Adrenal gland (tissue), 12 donors: Measurements from ENCODE around the gene CAPN13. TPM values are rescaled to one million over a fixed set of nuclear protein-coding genes. Genes with fewer than 3 reads are reported as not detected.

ENCODE experiments used
- DNase-seq, 7 donors: peaks; one replicate each; pipeline ENCODE4 v3.0.0-alpha.2; 2019 to 2020
- H3K27ac ChIP-seq, 5 donors: fragments of 200-600 bp; sonication (generic) in 4 of 5; 1 replicate in 3 of 5; 2 replicates in 2 of 5; pipeline versions ENCODE4 v1.5.1 to v1.8.0; 2016 to 2020; ENCODE audit warnings: mild to moderate bottlenecking in 1 of 5
- H3K27me3 ChIP-seq: fragments of 200-600 bp; 2 replicates; pipeline ENCODE4 v1.8.0; 2021
- H3K36me3 ChIP-seq, 2 donors: fragments of 200-600 bp; replicated peaks in 1 of 2; 1 replicate in 1 of 2; 2 replicates in 1 of 2; pipeline versions ENCODE4 v1.5.1 to v1.8.0; 2018 to 2022
- H3K4me1 ChIP-seq, 2 donors: fragments of 200-600 bp; replicated peaks in 1 of 2; 1 replicate in 1 of 2; 2 replicates in 1 of 2; pipeline versions ENCODE4 v1.5.1 to v1.8.0; 2018 to 2021
- H3K4me3 ChIP-seq, 4 donors: fragments of 200-600 bp; sonication (generic) in 3 of 4; one replicate each; pipeline ENCODE4 v1.5.1; 2016 to 2018
- H3K9me3 ChIP-seq, 3 donors: fragments of 200-600 bp; sonication (generic) in 1 of 3; replicated peaks in 1 of 3; 1 replicate in 2 of 3; 2 replicates in 1 of 3; pipeline versions ENCODE4 v1.5.1 to v1.8.0; 2016 to 2021
- POLR2A ChIP-seq, 2 donors: fragments of 450-650 bp; IDR thresholded peaks; one replicate each; pipeline ENCODE4 v1.6.1; 2017; ENCODE audit warnings: antibody characterized with exemption in 2 of 2, mild to moderate bottlenecking in 2 of 2, moderate library complexity in 1 of 2
- WGBS, 4 donors: extraction: QIAGEN DNeasy Blood & Tissue Kit in 2 of 4; methylation state at CpG; one replicate each; pipeline versions ENCODE4 v1.1.5 to v1.1.7; 2013 to 2017; 5-methylcytosine and 5-hydroxymethylcytosine counted together
- intact Hi-C, 2 donors: fragments of 100-400 bp; cut with DNase I; formaldehyde crosslinking; loops; one replicate each; pipeline versions ENCODE4 v1.14.1 to v1.15.0; 2022 to 2023
- polyA plus RNA-seq, 3 donors: library from polyadenylated mRNA; stranded (reverse); fragments of 200-250 nt in 2 of 3; fragments of 350-450 nt in 1 of 3; fragmentation: Illumina TruSeq in 1 of 3; extraction: RNeasy Lipid Tissue Mini Kit (QIAGEN cat#74804) in 1 of 3; gene quantifications; one replicate each; pipeline ENCODE4 v1.2.3, GENCODE V29; 2013 to 2014
- small RNA-seq, 2 donors: library from RNA; depleted of rRNA; stranded (forward); fragments of <200 nt; gene quantifications; one replicate each; pipeline ENCODE3, GENCODE V24; 2016
- total RNA-seq, 9 donors: library from RNA; depleted of rRNA in 4 of 9; stranded (reverse); fragments of >200 nt in 4 of 9; fragments of 120-200 nt in 1 of 9; fragmentation: NEBNext Ultra II Directional in 1 of 9; extraction: Animal tissue kit (Norgen Biotek cat#: 25700) in 1 of 9; gene quantifications; one replicate each; pipeline versions ENCODE4 v1.1.0 to v1.2.4, GENCODE V29; 2013 to 2023
- TF ChIP-seq, protein P1 (sequence below), 6 experiments: fragments of 450-650 bp in 4 of 6; fragments of 200-600 bp in 2 of 6; sonication (generic) in 1 of 6; IDR thresholded peaks; 1 replicate in 5 of 6; 2 replicates in 1 of 6; pipeline versions ENCODE4 v1.5.1 to v1.8.0; 2016 to 2021; ENCODE audit warnings: antibody characterized with exemption in 6 of 6, mild to moderate bottlenecking in 2 of 6, moderate library complexity in 1 of 6
- donor health status: healthy with polysubstance abuse.
- donor health status: Bipolar disorder and iron deficiency.
- donor health status: DM: yes; HTN: yes; CAD: no.
- donor health status: DM: no; HTN: no; CAD: no.
- donor health status: DM: no; HTN: no; CAD: no.
- donor health status: DM: yes; HTN: yes; CAD: no.

Gene CAPN13
- total and polyA plus RNA-seq, 12 donors = 0.10 to 0.37 (median 0.23) TPM; not detected in 8

DNA sequence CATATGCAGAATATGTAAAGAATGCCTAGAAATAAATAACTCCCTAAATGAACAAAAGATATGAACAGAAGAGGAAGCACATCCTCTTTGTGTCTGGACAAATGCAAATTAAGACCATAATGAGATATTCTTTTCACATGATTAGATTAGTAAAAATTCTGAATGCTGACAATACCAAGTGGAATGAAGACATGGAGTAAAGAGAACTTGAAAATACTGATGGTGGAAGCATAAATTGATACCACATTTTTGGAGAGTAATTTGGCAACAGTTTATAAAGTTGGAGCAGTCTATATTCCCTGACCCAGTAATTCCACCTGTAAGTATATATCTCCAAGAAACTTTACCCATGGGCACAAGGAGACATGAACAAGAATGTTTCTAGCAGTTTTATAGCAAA is 130.0 kb downstream of the CAPN13 start:
- Histone ChIP-seq H3K27ac (no peak overlapping the region), H3K9me3 (no peaks in the 10 kb centered on the region), H3K4me3 (no peak overlapping the region), H3K36me3 (no peaks in the 10 kb centered on the region), H3K27me3 (no peaks in the 10 kb centered on the region), H3K4me1 (no peaks in the 10 kb centered on the region)
- TF ChIP-seq, protein P1, sequence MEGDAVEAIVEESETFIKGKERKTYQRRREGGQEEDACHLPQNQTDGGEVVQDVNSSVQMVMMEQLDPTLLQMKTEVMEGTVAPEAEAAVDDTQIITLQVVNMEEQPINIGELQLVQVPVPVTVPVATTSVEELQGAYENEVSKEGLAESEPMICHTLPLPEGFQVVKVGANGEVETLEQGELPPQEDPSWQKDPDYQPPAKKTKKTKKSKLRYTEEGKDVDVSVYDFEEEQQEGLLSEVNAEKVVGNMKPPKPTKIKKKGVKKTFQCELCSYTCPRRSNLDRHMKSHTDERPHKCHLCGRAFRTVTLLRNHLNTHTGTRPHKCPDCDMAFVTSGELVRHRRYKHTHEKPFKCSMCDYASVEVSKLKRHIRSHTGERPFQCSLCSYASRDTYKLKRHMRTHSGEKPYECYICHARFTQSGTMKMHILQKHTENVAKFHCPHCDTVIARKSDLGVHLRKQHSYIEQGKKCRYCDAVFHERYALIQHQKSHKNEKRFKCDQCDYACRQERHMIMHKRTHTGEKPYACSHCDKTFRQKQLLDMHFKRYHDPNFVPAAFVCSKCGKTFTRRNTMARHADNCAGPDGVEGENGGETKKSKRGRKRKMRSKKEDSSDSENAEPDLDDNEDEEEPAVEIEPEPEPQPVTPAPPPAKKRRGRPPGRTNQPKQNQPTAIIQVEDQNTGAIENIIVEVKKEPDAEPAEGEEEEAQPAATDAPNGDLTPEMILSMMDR (IDR thresholded peaks at IDR 0.05) = no peak
- no peak for TF ChIP-seq POLR2A (IDR thresholded peaks at IDR 0.05)
- DNase-seq = no peak
- intact Hi-C loops = no loop called here

DNA sequence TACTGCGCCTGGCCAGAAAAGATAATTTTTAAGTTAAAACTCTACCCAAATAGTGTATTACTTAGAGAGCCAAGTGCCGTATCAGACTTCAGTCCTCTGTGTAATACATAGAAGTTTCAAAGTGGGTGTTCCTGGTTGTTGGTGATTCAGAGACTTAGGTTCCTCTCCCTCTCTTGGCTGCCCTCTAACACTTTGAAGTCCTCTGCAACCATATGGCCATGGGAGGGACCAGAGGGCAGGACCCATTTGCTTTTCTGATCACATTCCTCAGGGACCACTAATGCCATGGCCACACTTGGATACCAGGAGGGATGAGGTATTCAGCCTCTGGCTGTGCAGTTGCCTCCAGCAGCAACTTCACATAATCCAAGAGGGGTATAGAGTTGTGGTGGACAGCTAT is 131.5 kb downstream of the CAPN13 start:
- TF ChIP-seq, protein P1 (IDR thresholded peaks at IDR 0.05) = no peak
- TF ChIP-seq POLR2A (IDR thresholded peaks at IDR 0.05) = no peak
- H3K4me3 ChIP-seq = no peak overlapping the region
- no peaks in the 10 kb centered on the region for H3K27me3 ChIP-seq
- no peaks in the 10 kb centered on the region for H3K36me3 ChIP-seq
- no peaks in the 10 kb centered on the region for H3K4me1 ChIP-seq
- DNase-seq = peak in 1 of 7 donors; percentile 10
- H3K9me3 ChIP-seq = no peaks in the 10 kb centered on the region
- WGBS, 4 donors = 68 to 81% (median 80%) methylated on average over 2 of the region's 2 CpGs
- no peak overlapping the region for H3K27ac ChIP-seq
- intact Hi-C loops = no loop called here

DNA sequence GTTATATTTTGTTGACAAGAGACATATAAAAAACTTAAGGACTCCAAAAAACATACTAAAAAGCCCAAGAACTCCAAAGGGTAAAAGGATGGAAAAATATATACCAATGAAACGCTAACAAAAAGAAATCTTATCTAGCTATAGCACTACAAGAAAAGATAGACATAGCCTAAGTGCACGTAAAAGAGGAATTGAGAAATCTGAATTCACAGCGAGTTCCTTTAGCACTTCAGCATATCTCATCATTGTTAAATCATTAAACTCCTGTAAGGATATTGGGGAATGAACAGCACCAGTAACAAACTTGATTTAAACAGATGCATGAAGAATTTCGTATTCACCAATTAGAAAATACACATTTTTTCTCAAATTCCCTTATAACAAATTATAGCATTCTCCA is 134.1 kb downstream of the CAPN13 start:
- Histone ChIP-seq H3K4me3 (no peak overlapping the region), H3K4me1 (no peaks in the 10 kb centered on the region), H3K9me3 (no peaks in the 10 kb centered on the region), H3K27ac (no peak overlapping the region), H3K27me3 (no peaks in the 10 kb centered on the region), H3K36me3 (no peaks in the 10 kb centered on the region)
- no peak for TF ChIP-seq POLR2A (IDR thresholded peaks at IDR 0.05)
- TF ChIP-seq, protein P1 (IDR thresholded peaks at IDR 0.05) = no peak
- DNase-seq = no peak
- 75 to 84% (median 78%) methylated on average over 4 of the region's 4 CpGs for WGBS, 4 donors
- intact Hi-C loops = no loop called here

Small RNAs within 50 kb of the gene (small RNA-seq; reads per million reads assigned to genes)
- 0 reads per million in 2 donors for gene AC092569.1
